ENCODE data around the gene TRIM75. TPM values are rescaled to one million over a fixed set of nuclear protein-coding genes. Genes with fewer than 3 reads are reported as not detected.

Gene TRIM75
- total and polyA plus RNA-seq, 10 of the 15 experiments (the other 5 are each of a cell fraction or from before 2014, with no cell fraction given) = not detected

DNA sequence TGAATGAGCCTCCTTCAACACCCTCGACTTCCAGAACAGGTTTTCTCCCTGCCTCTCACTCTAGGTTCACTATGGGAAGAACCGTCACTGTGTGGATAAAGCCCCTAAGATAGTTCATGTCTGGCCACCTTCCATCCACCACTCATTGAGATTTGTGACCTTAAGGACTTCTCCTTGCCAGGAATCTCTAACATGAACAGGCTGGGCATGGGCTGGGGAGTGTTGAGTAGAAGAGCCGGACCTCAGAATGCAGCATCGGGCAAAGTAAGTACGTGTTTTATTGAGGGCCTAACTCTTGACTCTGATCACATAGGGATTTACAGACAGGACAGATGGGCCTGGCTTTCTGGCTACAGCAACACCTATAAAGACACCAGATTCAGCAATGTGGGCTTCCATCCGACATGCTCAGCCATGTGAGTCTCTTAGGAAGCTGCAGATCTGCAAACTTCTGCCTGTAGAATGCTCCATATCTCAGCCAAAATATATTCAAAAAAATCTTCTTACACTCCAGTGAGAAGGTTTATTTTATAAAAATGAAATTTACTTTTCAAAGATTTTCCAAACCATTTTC lies 48.2 kb upstream of the TRIM75 start:
- Histone ChIP-seq H2AFZ (ENCODE audit: control insufficient read depth, low read depth, low read length) (no peak overlapping the region), H4K20me1 (ENCODE audit: control insufficient read depth, insufficient read depth) (no peaks in the 10 kb centered on the region), H3K9ac (ENCODE audit: control insufficient read depth, insufficient read depth, low read length) (no peak overlapping the region), H3K36me3 (ENCODE audit: control insufficient read depth in 2 of 2, insufficient read depth in 2 of 2, low read length in 1 of 2) (no peaks in the 10 kb centered on the region), H3K27ac (ENCODE audit: control insufficient read depth, insufficient read depth) (no peak overlapping the region), H3K4me3 (no peak overlapping the region), H3K4me1 (ENCODE audit: control insufficient read depth, insufficient read depth, low read length) (no peaks in the 10 kb centered on the region), H3K27me3 (replicated peaks in 1 of 2; ENCODE audit: control insufficient read depth in 2 of 2, insufficient read depth in 2 of 2, low read length in 1 of 2) (no peaks in the 10 kb centered on the region; a peak in 2 of 4 replicates), H3K4me2 (ENCODE audit: control insufficient read depth, insufficient read depth) (no peak overlapping the region), H3K79me2 (ENCODE audit: control insufficient read depth, insufficient read depth, low read length) (no peaks in the 10 kb centered on the region), H3K9me3 (replicated peaks; ENCODE audit: control insufficient read depth, insufficient read depth, low read length) (no peaks in the 10 kb centered on the region)
- TF ChIP-seq SUPT20H (IDR thresholded peaks at IDR 0.05; ENCODE audit: borderline replicate concordance, control insufficient read depth, low read depth, low read length) (no peak), NFIC (IDR thresholded peaks at IDR 0.05; ENCODE audit: low read depth, low read length) (no peak), GABPA (IDR thresholded peaks at IDR 0.05; ENCODE audit: low read depth) (no peak), ZNF274 (IDR thresholded peaks at IDR 0.05; ENCODE audit: insufficient read depth, insufficient read length) (no peak), NR2C2 (IDR thresholded peaks at IDR 0.05; ENCODE audit: borderline replicate concordance, control insufficient read depth, insufficient read length, low read depth) (no peak)
- ChIA-PET RAD21 (ENCODE audit: unreplicated experiment) (no interaction called here), POLR2A (no interaction called here), SMC1A (ENCODE audit: uncharacterized antibody, unreplicated experiment) (no interaction called here), CTCF (interaction anchor here (0.8 kb wide), 1 partner anchor 67 kb away, joined by 3 read pairs; no protein-coding TSS in a partner anchor)
- no TSS peak for BruUV-seq (replicated peaks)
- intact Hi-C loops (cut with micrococcal nuclease; ENCODE audit: unreplicated experiment) (no loop called here), in situ Hi-C loops (cut with MboI) (no loop called here)
- DNase-seq (ENCODE audit: low read depth, low spot score) (no peak), FAIRE-seq (no peak), ATAC-seq (no peak)
- 51% methylated on average over 6 of the region's 6 CpGs for WGBS (ENCODE audit: insufficient coverage, insufficient replicate concordance, low lambda C conversion rate, missing lambda C conversion rate)

DNA sequence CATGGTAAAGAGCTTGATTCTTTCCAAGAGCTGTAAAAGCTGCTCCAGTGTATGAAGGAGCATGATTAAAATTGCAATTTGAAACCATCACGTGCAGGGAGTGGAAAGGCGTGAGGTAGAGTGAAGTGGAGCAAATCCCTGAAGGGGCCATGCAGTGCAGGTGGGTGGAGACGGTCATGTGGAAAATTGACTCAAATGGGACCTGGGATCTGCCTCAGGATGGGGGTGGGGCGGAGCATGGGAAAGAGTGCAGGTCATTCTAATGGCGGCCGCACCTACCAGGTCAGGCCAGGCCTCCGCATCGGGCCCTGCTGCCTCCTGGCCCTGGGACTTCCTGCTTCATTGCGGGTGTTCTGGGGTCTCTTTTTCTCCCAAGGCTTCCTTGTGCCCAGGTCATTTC lies 47.2 kb upstream of the TRIM75 start:
- no peak overlapping the region for H3K9ac ChIP-seq (ENCODE audit: control insufficient read depth, insufficient read depth, low read length)
- RAD21 ChIA-PET (ENCODE audit: unreplicated experiment) = interaction anchor here (1.0 to 1.3 kb wide), 2 partner anchors 67 to 239 kb away, joined by 3 to 4 read pairs; no protein-coding TSS in a partner anchor
- in situ Hi-C loops (cut with MboI) (no loop called here), intact Hi-C loops (cut with micrococcal nuclease; ENCODE audit: unreplicated experiment) (no loop called here)
- no peaks in the 10 kb centered on the region for H3K9me3 ChIP-seq (replicated peaks; ENCODE audit: control insufficient read depth, insufficient read depth, low read length)
- no peaks in the 10 kb centered on the region for H3K79me2 ChIP-seq (ENCODE audit: control insufficient read depth, insufficient read depth, low read length)
- no peaks in the 10 kb centered on the region for H3K4me1 ChIP-seq (ENCODE audit: control insufficient read depth, insufficient read depth, low read length)
- H2AFZ ChIP-seq (ENCODE audit: control insufficient read depth, low read depth, low read length) = no peak overlapping the region
- H3K4me2 ChIP-seq (ENCODE audit: control insufficient read depth, insufficient read depth) = no peak overlapping the region
- peaks cover 0 to 3% of the 10 kb centered on the region in 2 experiments; a peak in 2 of 4 replicates for H3K27me3 ChIP-seq (replicated peaks in 1 of 2; ENCODE audit: control insufficient read depth in 2 of 2, insufficient read depth in 2 of 2, low read length in 1 of 2)
- no peak overlapping the region for H3K27ac ChIP-seq (ENCODE audit: control insufficient read depth, insufficient read depth)
- CTCF ChIA-PET = no interaction called here
- ATAC-seq (no peak), FAIRE-seq (no peak), DNase-seq (ENCODE audit: low read depth, low spot score) (no peak)
- no peak overlapping the region for H3K4me3 ChIP-seq
- SMC1A ChIA-PET (ENCODE audit: uncharacterized antibody, unreplicated experiment) = interaction anchor here (0.6 kb wide), 1 partner anchor 362 kb away, joined by 3 read pairs; no protein-coding TSS in a partner anchor
- no peaks in the 10 kb centered on the region for H4K20me1 ChIP-seq (ENCODE audit: control insufficient read depth, insufficient read depth)
- POLR2A ChIA-PET = no interaction called here
- WGBS (ENCODE audit: insufficient coverage, insufficient replicate concordance, low lambda C conversion rate, missing lambda C conversion rate) = 41% methylated on average over 9 of the region's 9 CpGs
- no TSS peak for BruUV-seq (replicated peaks)
- no peaks in the 10 kb centered on the region for H3K36me3 ChIP-seq (ENCODE audit: control insufficient read depth in 2 of 2, insufficient read depth in 2 of 2, low read length in 1 of 2)
- TF ChIP-seq SREBF1 (IDR thresholded peaks at IDR 0.05; ENCODE audit: low read length) (no peak), CHD1 (IDR thresholded peaks at IDR 0.05; ENCODE audit: low read depth, low read length) (no peak), SMAD1 (IDR thresholded peaks at IDR 0.05; ENCODE audit: low read depth, partially characterized antibody) (no peak), ZZZ3 (IDR thresholded peaks at IDR 0.05; ENCODE audit: control insufficient read depth, insufficient read length, low read depth) (no peak), SP1 (IDR thresholded peaks at IDR 0.05; ENCODE audit: low read depth, low read length) (no peak), TBL1XR1 (IDR thresholded peaks at IDR 0.05; ENCODE audit: low read depth, low read length) (no peak), YY1 (IDR thresholded peaks at IDR 0.05; ENCODE audit: low read depth, low read length) (no peak), ETV6 (conservative IDR thresholded peaks at IDR 0.05 in 1 of 2, IDR thresholded peaks at IDR 0.05 in 1 of 2; ENCODE audit: borderline replicate concordance in 1 of 2, low read depth in 1 of 2) (no peak), BCL11A (IDR thresholded peaks at IDR 0.05; ENCODE audit: low read depth, low read length) (no peak), NFYA (IDR thresholded peaks at IDR 0.05; ENCODE audit: borderline replicate concordance, low read depth, low read length) (no peak), ATF7 (IDR thresholded peaks at IDR 0.05; ENCODE audit: low read depth) (no peak), WRNIP1 (IDR thresholded peaks at IDR 0.05; ENCODE audit: borderline replicate concordance, low read depth, low read length) (no peak)
- TF ChIP-seq, protein P1, sequence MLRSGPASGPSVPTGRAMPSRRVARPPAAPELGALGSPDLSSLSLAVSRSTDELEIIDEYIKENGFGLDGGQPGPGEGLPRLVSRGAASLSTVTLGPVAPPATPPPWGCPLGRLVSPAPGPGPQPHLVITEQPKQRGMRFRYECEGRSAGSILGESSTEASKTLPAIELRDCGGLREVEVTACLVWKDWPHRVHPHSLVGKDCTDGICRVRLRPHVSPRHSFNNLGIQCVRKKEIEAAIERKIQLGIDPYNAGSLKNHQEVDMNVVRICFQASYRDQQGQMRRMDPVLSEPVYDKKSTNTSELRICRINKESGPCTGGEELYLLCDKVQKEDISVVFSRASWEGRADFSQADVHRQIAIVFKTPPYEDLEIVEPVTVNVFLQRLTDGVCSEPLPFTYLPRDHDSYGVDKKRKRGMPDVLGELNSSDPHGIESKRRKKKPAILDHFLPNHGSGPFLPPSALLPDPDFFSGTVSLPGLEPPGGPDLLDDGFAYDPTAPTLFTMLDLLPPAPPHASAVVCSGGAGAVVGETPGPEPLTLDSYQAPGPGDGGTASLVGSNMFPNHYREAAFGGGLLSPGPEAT (IDR thresholded peaks at IDR 0.05; ENCODE audit: low read depth) = no peak

All from GM12878 (cell line).